ENCODE results near the gene TNIP2.

GRCh38 chr4:2745516-2745915 is 10.6 kb downstream of the TNIP2 start:
- TF ChIP-seq CTCF (IDR thresholded peaks at IDR 0.05) (no peak), POLR2AphosphoS5 (IDR thresholded peaks at IDR 0.05) (no peak), EP300 (IDR thresholded peaks at IDR 0.05) (no peak), POLR2A (IDR thresholded peaks at IDR 0.05) (no peak)

Measured in upper lobe of left lung (tissue), 4 donors.